H1 (cell line): ENCODE results near the gene ZP2. TPM values are rescaled to one million over a fixed set of nuclear protein-coding genes. Genes with fewer than 3 reads are reported as not detected.
A peak's percentile ranks its signal among the peaks of the same experiment; 100 is the strongest.

ENCODE experiments used
- CTCF ChIA-PET: fragments of 300-600 bp; sonication (Branson Sonifier 250); formaldehyde crosslinking; loops from one replicate; lab custom pipeline; 2021; ENCODE audit not compliant: partially characterized antibody; lab: Charles Lee
- POLR2A ChIA-PET: fragments of 300-600 bp; sonication (Branson Sonifier 250); formaldehyde crosslinking; loops from one replicate; lab custom pipeline; 2021; ENCODE audit warnings: inconsistent platforms; ENCODE audit not compliant: partially characterized antibody; lab: Charles Lee
- DNase-seq, 2 experiments: peaks; one replicate each; pipeline versions ENCODE4 v3.0.0 to v3.0.0-alpha.2; 2010 to 2022; ENCODE audit warnings: low spot score in 2 of 2, low read depth in 1 of 2, mixed read lengths in 1 of 2
- FAIRE-seq: peaks from 2 replicates; lab custom pipeline; 2011; peaks lifted over from hg19 to GRCh38; lab: Jason Lieb, UNC
- H2AFZ ChIP-seq: 2 replicates; pipeline ENCODE4 v1.8.1; 2012; ENCODE audit warnings: low read length, inconsistent platforms
- H2AK5ac ChIP-seq: 2 replicates; pipeline ENCODE4 v1.6.1; 2013; ENCODE audit warnings: low read depth, low read length
- H2BK120ac ChIP-seq: replicated peaks from 2 replicates; pipeline ENCODE3; 2013; ENCODE audit warnings: low read depth, low read length, inconsistent platforms
- H2BK12ac ChIP-seq: 2 replicates; pipeline ENCODE4 v1.6.1; 2013; ENCODE audit warnings: low read depth, low read length
- H2BK15ac ChIP-seq: 2 replicates; pipeline ENCODE4 v1.6.1; 2013; ENCODE audit warnings: low read length
- H2BK20ac ChIP-seq: 2 replicates; pipeline ENCODE4 v1.6.1; 2013; ENCODE audit warnings: low read length
- H2BK5ac ChIP-seq: 2 replicates; pipeline ENCODE4 v1.6.1; 2013; ENCODE audit warnings: low read depth, low read length
- H3K14ac ChIP-seq: 2 replicates; pipeline ENCODE4 v1.6.1; 2013; ENCODE audit warnings: inconsistent platforms; ENCODE audit not compliant: insufficient read length
- H3K18ac ChIP-seq: 2 replicates; pipeline ENCODE4 v1.6.1; 2013; ENCODE audit warnings: low read length; ENCODE audit errors: extremely low read depth
- H3K23ac ChIP-seq: 2 replicates; pipeline ENCODE4 v1.6.1; 2013; ENCODE audit warnings: inconsistent platforms; ENCODE audit not compliant: insufficient read length
- H3K23me2 ChIP-seq: 2 replicates; pipeline ENCODE4 v1.6.1; 2013; ENCODE audit warnings: low read depth, low read length
- H3K27ac ChIP-seq: 2 replicates; pipeline ENCODE4 v1.6.1; 2011; ENCODE audit warnings: low read depth, low read length, inconsistent platforms
- H3K27me3 ChIP-seq, 4 experiments: replicated peaks in 1 of 4; 1 replicate in 1 of 4; 2 replicates in 3 of 4; pipeline versions ENCODE4 v1.6.1 to v1.8.1; 2011 to 2013; ENCODE audit warnings: low read length in 3 of 4, mild to moderate bottlenecking in 3 of 4, inconsistent platforms in 2 of 4, mixed read lengths in 2 of 4, moderate library complexity in 1 of 4; ENCODE audit not compliant: control insufficient read depth in 3 of 4, insufficient read depth in 3 of 4; ENCODE audit errors: extremely low read depth in 1 of 4
- H3K36me3 ChIP-seq, 4 experiments: 2 replicates each; pipeline versions ENCODE4 v1.6.1 to v1.8.1; 2011 to 2013; ENCODE audit warnings: mild to moderate bottlenecking in 4 of 4, low read length in 3 of 4, moderate library complexity in 2 of 4, control low read depth in 1 of 4, inconsistent platforms in 1 of 4; ENCODE audit not compliant: insufficient read depth in 4 of 4, control insufficient read depth in 2 of 4
- H3K4ac ChIP-seq: replicated peaks from 2 replicates; pipeline ENCODE3; 2013; ENCODE audit warnings: low read length, low read depth, mixed read lengths, inconsistent platforms; ENCODE audit not compliant: insufficient read length
- H3K4me1 ChIP-seq, 4 experiments: replicated peaks in 1 of 4; 1 replicate in 1 of 4; 2 replicates in 3 of 4; pipeline versions ENCODE4 v1.6.1 to v1.8.1; 2011 to 2013; ENCODE audit warnings: low read length in 3 of 4, inconsistent platforms in 2 of 4, mixed read lengths in 1 of 4; ENCODE audit not compliant: insufficient read depth in 4 of 4, control insufficient read depth in 3 of 4
- H3K4me2 ChIP-seq, 2 experiments: 2 replicates each; pipeline versions ENCODE4 v1.6.1 to v1.8.1; 2011 to 2013; ENCODE audit warnings: low read depth in 2 of 2, low read length in 2 of 2, control low read depth in 1 of 2, inconsistent platforms in 1 of 2, mild to moderate bottlenecking in 1 of 2; ENCODE audit not compliant: insufficient read depth in 1 of 2
- H3K4me3 ChIP-seq, 4 experiments: fragments of 200-600, 300-600 bp in 1 of 4; sonication (generic), shearing (Covaris generic), sonication (Bioruptor Twin) in 1 of 4; 2 replicates each; pipeline versions ENCODE4 v1.5.1 to v1.8.1; 2011 to 2016; ENCODE audit warnings: low read length in 4 of 4, low read depth in 3 of 4, control low read depth in 2 of 4, inconsistent platforms in 2 of 4, mild to moderate bottlenecking in 2 of 4, mixed read lengths in 1 of 4, moderate library complexity in 1 of 4; ENCODE audit not compliant: insufficient read depth in 2 of 4; ENCODE audit errors: extremely low read depth in 1 of 4
- H3K56ac ChIP-seq: replicated peaks from 2 replicates; pipeline ENCODE3; 2013; ENCODE audit warnings: low read depth, mild to moderate bottlenecking, mixed read lengths, low read length, inconsistent platforms; ENCODE audit not compliant: insufficient read length
- H3K79me1 ChIP-seq: 2 replicates; pipeline ENCODE4 v1.6.1; 2013; ENCODE audit warnings: low read depth, low read length, control low read depth
- H3K79me2 ChIP-seq, 2 experiments: 2 replicates each; pipeline versions ENCODE4 v1.6.1 to v1.8.1; 2012 to 2013; ENCODE audit warnings: low read length in 2 of 2, mild to moderate bottlenecking in 2 of 2, inconsistent platforms in 1 of 2; ENCODE audit not compliant: insufficient read depth in 2 of 2, control insufficient read depth in 1 of 2
- H3K9ac ChIP-seq, 4 experiments: replicated peaks in 1 of 4; 1 replicate in 1 of 4; 2 replicates in 3 of 4; pipeline versions ENCODE4 v1.6.1 to v1.8.1; 2011 to 2013; ENCODE audit warnings: low read depth in 3 of 4, low read length in 3 of 4, control low read depth in 2 of 4, mild to moderate bottlenecking in 2 of 4, moderate library complexity in 2 of 4, inconsistent platforms in 1 of 4; ENCODE audit errors: extremely low read depth in 1 of 4
- H3K9me3 ChIP-seq, 2 experiments: 2 replicates each; pipeline versions ENCODE4 v1.6.1 to v1.8.1; 2012 to 2013; ENCODE audit warnings: mild to moderate bottlenecking in 2 of 2, moderate library complexity in 2 of 2, control low read depth in 1 of 2, inconsistent platforms in 1 of 2, low read depth in 1 of 2, low read length in 1 of 2, mixed read lengths in 1 of 2; ENCODE audit not compliant: insufficient read depth in 2 of 2
- H4K20me1 ChIP-seq, 2 experiments: replicated peaks in 1 of 2; 2 replicates each; pipeline versions ENCODE3 to v1.8.1; 2011 to 2013; ENCODE audit warnings: inconsistent platforms in 2 of 2, low read length in 2 of 2, mild to moderate bottlenecking in 1 of 2; ENCODE audit not compliant: insufficient read depth in 2 of 2, control insufficient read depth in 1 of 2
- H4K5ac ChIP-seq: 2 replicates; pipeline ENCODE4 v1.6.1; 2013; ENCODE audit warnings: low read length, low read depth, mixed read lengths, inconsistent platforms; ENCODE audit not compliant: insufficient read length
- H4K8ac ChIP-seq: 2 replicates; pipeline ENCODE4 v1.8.0; 2013; ENCODE audit warnings: mild to moderate bottlenecking, moderate library complexity, low read length, inconsistent platforms; ENCODE audit not compliant: insufficient read depth; ENCODE audit errors: extremely low read depth
- H4K91ac ChIP-seq: replicated peaks from 2 replicates; pipeline ENCODE3; 2013; ENCODE audit warnings: low read length, mixed read lengths, inconsistent platforms; ENCODE audit not compliant: insufficient read length
- BRCA1 ChIP-seq: IDR thresholded peaks from 2 replicates; pipeline ENCODE4 v1.6.1; 2012; ENCODE audit warnings: low read depth, low read length, improper control_type of control experiment
- CBX5 ChIP-seq: fragments of 300-800, 300-1000 bp; sonication (generic); IDR thresholded peaks from 2 replicates; pipeline ENCODE4 v1.7.1; 2016; ENCODE audit warnings: antibody characterized with exemption, low read length, low read depth
- CBX8 ChIP-seq: fragments of 300-800, 300-1000 bp; sonication (generic); IDR thresholded peaks from 2 replicates; pipeline ENCODE4 v1.7.1; 2016; ENCODE audit warnings: low read depth, low read length, borderline replicate concordance
- CHD1 ChIP-seq: IDR thresholded peaks from 2 replicates; pipeline ENCODE4 v1.6.1; 2012; ENCODE audit warnings: low read depth, low read length, improper control_type of control experiment
- FOSL1 ChIP-seq: IDR thresholded peaks from 2 replicates; pipeline ENCODE4 v1.6.1; 2011; ENCODE audit warnings: mild to moderate bottlenecking, low read depth, low read length, moderate library complexity; ENCODE audit not compliant: insufficient read depth
- HDAC2 ChIP-seq, 2 experiments: fragments of 300-600 bp in 1 of 2; sonication (generic) in 1 of 2; IDR thresholded peaks; 2 replicates each; pipeline ENCODE4 v1.6.1; 2011 to 2012; ENCODE audit warnings: low read depth in 2 of 2, low read length in 2 of 2, mild to moderate bottlenecking in 2 of 2, moderate library complexity in 2 of 2, borderline replicate concordance in 1 of 2, inconsistent platforms in 1 of 2
- KDM4A ChIP-seq: IDR thresholded peaks from one replicate; pipeline ENCODE4 v1.7.1; 2012; ENCODE audit warnings: low read depth, mild to moderate bottlenecking, moderate library complexity, low read length, inconsistent platforms; ENCODE audit not compliant: severe bottlenecking
- RAD21 ChIP-seq, 2 experiments: IDR thresholded peaks in 1 of 2; conservative IDR thresholded peaks in 1 of 2; 2 replicates each; pipeline ENCODE4 v1.6.1; 2011; ENCODE audit warnings: low read depth in 2 of 2, low read length in 2 of 2, improper control_type of control experiment in 1 of 2, inconsistent platforms in 1 of 2, mild to moderate bottlenecking in 1 of 2, moderate library complexity in 1 of 2
- SP2 ChIP-seq: IDR thresholded peaks from 2 replicates; pipeline ENCODE4 v1.6.1; 2012; ENCODE audit warnings: mild to moderate bottlenecking, low read length, inconsistent platforms
- SRF ChIP-seq: IDR thresholded peaks from 2 replicates; pipeline ENCODE4 v1.6.1; 2011; ENCODE audit warnings: mild to moderate bottlenecking, low read depth, low read length, moderate library complexity
- TAF7 ChIP-seq: optimal IDR thresholded peaks from 2 replicates; pipeline ENCODE3; 2011; ENCODE audit warnings: low read depth, mild to moderate bottlenecking, inconsistent platforms, low read length, moderate library complexity, borderline replicate concordance
- WGBS, 2 experiments: shearing (Covaris generic) in 1 of 2; methylation state at CpG; one replicate each; pipeline versions ENCODE4 v1.1.6 to v1.1.7; 2013 to 2015; ENCODE audit warnings: low lambda C conversion rate in 2 of 2, mixed read lengths in 2 of 2, inconsistent platforms in 1 of 2, low coverage in 1 of 2, missing lambda C conversion rate in 1 of 2; ENCODE audit not compliant: insufficient replicate concordance in 2 of 2, insufficient coverage in 1 of 2, insufficient read length in 1 of 2; ENCODE audit errors: extremely low coverage in 1 of 2, missing lambda C conversion rate in 1 of 2; 5-methylcytosine and 5-hydroxymethylcytosine counted together
- polyA plus RNA-seq, 7 experiments: library from polyadenylated mRNA; depleted of rRNA in 3 of 7; stranded (reverse) in 5 of 7; unstranded in 2 of 7; fragments of >200 nt in 5 of 7; fragments of 200-250 nt in 2 of 7; gene quantifications; 1 replicate in 5 of 7; 2 replicates in 1 of 7; 4 replicates in 1 of 7; pipeline versions ENCODE4 v1.2.1 to v1.2.3, GENCODE V29; 2011 to 2013; ENCODE audit warnings: missing spikeins in 2 of 7, mixed read lengths in 2 of 7
- total RNA-seq: library from RNA; stranded (reverse); fragmentation: NEBNext Ultra II Directional; extraction: Animal tissue kit (Norgen Biotek cat#: 25700); gene quantifications from 2 replicates; pipeline ENCODE4 v1.2.1, GENCODE V29; 2021

ZP2 gene
- total and polyA plus RNA-seq, 2 of the 8 experiments (the other 6 are each of a cell fraction or from before 2014, with no cell fraction given): not detected

- Histone ChIP-seq H3K36me3 (peaks cover 5 to 10% (median 6%) of the 10 kb centered on the region in 4 experiments; a peak in 7 of 8 replicates), H3K4ac (no peak overlapping the region), H3K18ac (no peak overlapping the region), H3K79me2 (peaks cover 0 to 16% of the 10 kb centered on the region in 2 experiments; a peak in 2 of 4 replicates), H4K8ac (no peak overlapping the region), H3K23ac (no peak overlapping the region), H4K5ac (no peak overlapping the region), H3K27me3 (peaks cover 0 to 7% (median 1%) of the 10 kb centered on the region in 4 experiments; a peak in 3 of 7 replicates), H2BK120ac (no peak overlapping the region), H2BK12ac (no peak overlapping the region; the same call in 1 of the 2 replicates), H2AFZ (peak overlapping the region; percentile 90; the same call in 1 of the 2 replicates), H4K91ac (no peak overlapping the region), H2BK20ac (no peak overlapping the region), H3K23me2 (peaks cover 12% of the 10 kb centered on the region), H3K79me1 (no peaks in the 10 kb centered on the region), H4K20me1 (peaks cover 0 to 2% of the 10 kb centered on the region in 2 experiments), H2BK5ac (no peak overlapping the region), H3K4me3 (no peak overlapping the region), H3K27ac (no peak overlapping the region), H3K56ac (no peak overlapping the region), H3K4me1 (peaks cover 0 to 10% (median 5%) of the 10 kb centered on the region in 4 experiments; a peak in 4 of 7 replicates), H3K9ac (no peak overlapping the region), H3K9me3 (no peaks in the 10 kb centered on the region), H3K14ac (no peak overlapping the region), H3K4me2 (no peak overlapping the region), H2AK5ac (no peak overlapping the region), H2BK15ac (no peak overlapping the region)
- CTCF ChIA-PET: interaction anchor here (0.9 to 5.8 kb wide), 12 partner anchors 11 to 309 kb away, joined by 3 to 42 read pairs (median 4); no protein-coding TSS in a partner anchor
- POLR2A ChIA-PET: interaction anchor here (1.0 to 1.5 kb wide), 3 partner anchors 9 to 144 kb away, joined by 3 to 8 read pairs (median 5); no protein-coding TSS in a partner anchor
- 63% methylated on average over 6 of the region's 6 CpGs; no CpG with 5 or more reads in 1 of the 2 experiments for WGBS, 2 experiments
- DNase-seq: peak in 1 of 2 experiments; percentile 61
- no peak for FAIRE-seq
- TF ChIP-seq FOSL1 (no peak), TAF7 (no peak), BRCA1 (no peak), HDAC2 (IDR thresholded peaks at IDR 0.05; ENCODE audit: borderline replicate concordance in 1 of 2, low read depth in 2 of 2, low read length in 2 of 2) (no peak), RAD21 (IDR thresholded peaks at IDR 0.05 in 1 of 2, conservative IDR thresholded peaks at IDR 0.05 in 1 of 2; ENCODE audit: low read depth in 2 of 2, low read length in 2 of 2) (peak; percentile 84 to 86), KDM4A (no peak), CHD1 (no peak), SRF (peak; percentile 39; the same call in 1 of the 2 replicates), CBX8 (no peak), SP2 (no peak), CBX5 (no peak)
Measured at GRCh38 chr16:21156767-21157467, 54.5 kb downstream of the ZP2 start.
